Fibroblast of lung (primary cell): Measurements from ENCODE around the gene TDRD15.
"Not testable (repeated sequence)": the region's sequence is repeated elsewhere in the genome, so short reads cannot be mapped to it uniquely, and the experiment has no call there.

ENCODE experiments used
- CTCF ChIP-seq, 2 donors: IDR thresholded peaks in 1 of 2; conservative IDR thresholded peaks in 1 of 2; 1 replicate in 1 of 2; 2 replicates in 1 of 2; pipeline ENCODE4 v1.5.1; 2011 to 2012; ENCODE audit warnings: low read length in 2 of 2, control low read depth in 1 of 2, inconsistent platforms in 1 of 2, low read depth in 1 of 2, mild to moderate bottlenecking in 1 of 2
- EZH2 ChIP-seq: IDR thresholded peaks from 2 replicates; pipeline ENCODE4 v1.5.1; 2012; ENCODE audit warnings: low read length, control low read depth, mild to moderate bottlenecking; ENCODE audit errors: missing control alignments

GRCh38 chr2:21101514-21102155, 22.1 kb upstream of the TDRD15 start:
- TF ChIP-seq CTCF (conservative IDR thresholded peaks at IDR 0.05 in 1 of 2, IDR thresholded peaks at IDR 0.05 in 1 of 2; ENCODE audit: low read depth in 1 of 2, low read length in 2 of 2); EZH2: not testable (repeated sequence)
